HL-60/S4 treated with phorbol 12-myristate 13-acetate at 8.2 ng/mL for 4 days and 3 days (cell line): ENCODE results near the gene KRT37.

Source experiments
- in situ Hi-C: fragments of 300-500 bp; cut with MboI; formaldehyde crosslinking; loops from 2 replicates; pipeline ENCODE4 v1.15.0; 2022; ENCODE audit warnings: low sequenced_read_pairs

Gene KRT37

DNA sequence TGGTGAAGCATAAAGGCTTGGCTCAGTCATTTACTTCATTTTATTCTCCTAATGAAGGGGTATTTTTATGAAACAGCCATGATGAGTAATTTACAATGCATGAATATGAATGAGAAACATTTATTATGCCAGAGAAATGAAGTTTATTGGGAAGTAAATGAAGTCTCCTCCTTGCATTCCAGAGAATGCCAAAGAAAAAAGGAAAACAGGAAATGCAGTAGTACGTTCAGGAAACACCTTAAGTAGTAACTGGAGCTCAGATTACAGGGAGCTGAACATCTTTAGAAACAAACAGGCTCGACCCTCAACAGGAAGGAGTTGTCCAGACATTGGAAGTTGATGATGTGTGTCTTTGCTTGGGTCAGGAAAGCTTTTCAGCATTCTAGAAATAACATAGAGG is 46.8 kb downstream of the KRT37 start:
- in situ Hi-C loops: no loop called here
